HS-5 (cell line): ENCODE data around the gene SLK.

Experiments
- DNase-seq: peaks from one replicate; pipeline ENCODE4 v3.0.0-alpha.2; 2012; ENCODE audit warnings: low read depth

The SLK gene

GRCh38 chr10:103942866-103943265 is 24.1 kb upstream of the SLK start:
- DNase-seq, result no peak

GRCh38 chr10:103947799-103948516 is 19.0 kb upstream of the SLK start:
- DNase-seq, result no peak

- DNase-seq, result no peak
Measured at GRCh38 chr10:103949728-103950127, 17.2 kb upstream of the SLK start.

- no peak for DNase-seq
Measured at GRCh38 chr10:103951183-103951582, 15.8 kb upstream of the SLK start.

- DNase-seq, result no peak
Measured at GRCh38 chr10:103951942-103952341, 15.0 kb upstream of the SLK start.

GRCh38 chr10:103954543-103954942 is 12.4 kb upstream of the SLK start:
- DNase-seq, result no peak

- no peak for DNase-seq
Measured at GRCh38 chr10:103958996-103959395, 7.9 kb upstream of the SLK start.

- DNase-seq, result no peak
Measured at GRCh38 chr10:103960103-103960502, 6.8 kb upstream of the SLK start.

- no peak for DNase-seq
Measured at GRCh38 chr10:103967448-103968071, 620 bp downstream of the SLK start.

GRCh38 chr10:103968441-103969391 is 1.8 kb downstream of the SLK start:
- DNase-seq, result no peak

GRCh38 chr10:103969436-103969835 is 2.5 kb downstream of the SLK start:
- no peak for DNase-seq

- DNase-seq, result no peak
Measured at GRCh38 chr10:103969857-103970627, 3.1 kb downstream of the SLK start.

- no peak for DNase-seq
Measured at GRCh38 chr10:103975169-103975568, 8.2 kb downstream of the SLK start.

GRCh38 chr10:103977204-103977603 is 10.3 kb downstream of the SLK start:
- no peak for DNase-seq

GRCh38 chr10:103979530-103979929 is 12.6 kb downstream of the SLK start:
- no peak for DNase-seq

- no peak for DNase-seq
Measured at GRCh38 chr10:103980288-103980906, 13.5 kb downstream of the SLK start.

- DNase-seq, result no peak
Measured at GRCh38 chr10:103982639-103983038, 15.7 kb downstream of the SLK start.

- DNase-seq, result no peak
Measured at GRCh38 chr10:103983367-103983911, 16.5 kb downstream of the SLK start.

GRCh38 chr10:103985726-103986125 is 18.8 kb downstream of the SLK start:
- DNase-seq, result no peak

GRCh38 chr10:103986360-103986759 is 19.4 kb downstream of the SLK start:
- DNase-seq, result no peak

GRCh38 chr10:103990121-103990520 is 23.2 kb downstream of the SLK start:
- no peak for DNase-seq
